Stimulated activated naive CD4-positive, alpha-beta T cell treated with Interleukin-2 at 50 U/mL for 16 hours (primary cell): Measurements from ENCODE around the gene NXPE1.
"Not testable (repeated sequence)": the region's sequence is repeated elsewhere in the genome, so short reads cannot be mapped to it uniquely, and the experiment has no call there.

Experiments
- DNase-seq: peaks from one replicate; lab custom pipeline; 2025; lab: John Stamatoyannopoulos, UW

The NXPE1 gene

GRCh38 chr11:114559425-114560310, at the start of gene NXPE1:
Gene NXPE1 (minus strand): TSS chr11:114559881. CDS start chr11:114551201, 8,680 bp downstream.
- no peak for DNase-seq

DNA sequence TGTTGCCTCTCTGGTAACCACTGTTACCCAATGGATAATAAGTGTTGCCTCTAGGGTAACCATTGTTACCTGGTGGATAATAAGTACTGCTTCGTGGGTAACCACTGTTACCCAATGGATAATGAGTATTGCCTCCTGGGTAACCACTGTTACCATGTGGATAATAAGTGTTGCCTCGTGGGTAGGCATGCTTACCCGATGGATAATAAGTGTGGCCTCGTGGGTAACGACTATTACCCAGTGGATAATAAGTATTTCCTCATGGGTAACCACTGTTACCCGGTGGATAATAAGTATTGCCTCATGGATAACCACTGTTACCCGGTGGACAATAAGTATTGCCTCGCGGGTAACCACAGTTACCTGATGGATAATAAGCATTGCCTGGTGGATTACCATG, 49.7 kb upstream of the NXPE1 start:
- DNase-seq, result no peak

GRCh38 chr11:114608605-114609004, 48.9 kb upstream of the NXPE1 start:
- not testable (repeated sequence) for DNase-seq

DNA sequence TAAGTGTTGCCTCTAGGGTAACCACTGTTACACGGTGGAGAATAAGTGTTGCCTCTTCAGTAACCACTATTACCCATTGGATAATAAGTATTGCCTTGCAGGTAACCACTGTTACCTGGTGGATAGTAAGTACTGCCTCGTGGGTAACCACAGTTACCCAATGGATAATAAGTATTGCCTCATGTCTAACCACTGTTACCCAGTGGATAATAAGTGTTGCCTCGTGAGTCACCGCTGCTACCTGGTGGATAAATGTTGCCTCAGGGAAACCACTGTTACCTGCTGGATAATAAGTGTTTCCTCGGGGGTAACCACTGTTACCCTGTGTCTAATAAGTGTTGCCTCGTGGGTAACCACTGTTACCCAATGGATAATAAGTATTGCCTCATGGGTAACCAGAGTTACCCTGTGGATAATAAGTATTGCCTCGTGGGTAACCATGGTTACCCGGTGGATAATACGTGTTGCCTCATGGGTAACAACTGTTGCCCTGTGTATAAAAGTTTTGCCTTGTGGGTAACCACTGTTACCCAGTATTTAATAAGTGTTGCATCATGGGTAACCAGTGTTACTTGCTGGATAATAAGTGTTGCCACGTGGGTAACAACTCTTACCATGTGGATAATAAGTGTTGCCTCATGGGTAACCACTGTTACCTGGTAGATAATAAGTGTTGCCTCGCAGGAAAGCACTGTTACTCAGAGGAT, 48.2 kb upstream of the NXPE1 start:
- DNase-seq, result no peak

DNA sequence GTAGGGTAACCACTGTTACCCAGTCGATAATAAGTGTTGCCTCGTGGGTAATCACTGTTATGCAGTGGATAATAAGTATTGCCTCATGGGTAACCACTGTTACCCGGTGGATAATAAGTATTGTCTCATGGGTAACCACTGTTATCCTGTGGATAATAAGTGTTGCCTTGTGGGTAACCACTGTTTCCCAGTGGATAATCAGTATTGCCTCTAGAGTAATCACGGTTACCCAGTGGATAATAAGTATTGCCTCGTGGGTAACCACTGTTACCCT, 47.1 kb upstream of the NXPE1 start:
- not testable (repeated sequence) for DNase-seq

GRCh38 chr11:114606003-114606801, 46.5 kb upstream of the NXPE1 start:
- no peak for DNase-seq

GRCh38 chr11:114605370-114605769, 45.7 kb upstream of the NXPE1 start:
- no peak for DNase-seq

- DNase-seq, result no peak
These were observed 45.2 kb upstream of the NXPE1 start for GRCh38 chr11:114604886-114605285.

- DNase-seq, result no peak
These were observed 44.6 kb upstream of the NXPE1 start for GRCh38 chr11:114604179-114604813.

- DNase-seq, result not testable (repeated sequence)
These were observed 43.5 kb upstream of the NXPE1 start for GRCh38 chr11:114603151-114603550.

- DNase-seq, result no peak
These were observed 38.8 kb upstream of the NXPE1 start for GRCh38 chr11:114598461-114598860.

- no peak for DNase-seq
These were observed 36.7 kb upstream of the NXPE1 start for GRCh38 chr11:114596175-114596919.

DNA sequence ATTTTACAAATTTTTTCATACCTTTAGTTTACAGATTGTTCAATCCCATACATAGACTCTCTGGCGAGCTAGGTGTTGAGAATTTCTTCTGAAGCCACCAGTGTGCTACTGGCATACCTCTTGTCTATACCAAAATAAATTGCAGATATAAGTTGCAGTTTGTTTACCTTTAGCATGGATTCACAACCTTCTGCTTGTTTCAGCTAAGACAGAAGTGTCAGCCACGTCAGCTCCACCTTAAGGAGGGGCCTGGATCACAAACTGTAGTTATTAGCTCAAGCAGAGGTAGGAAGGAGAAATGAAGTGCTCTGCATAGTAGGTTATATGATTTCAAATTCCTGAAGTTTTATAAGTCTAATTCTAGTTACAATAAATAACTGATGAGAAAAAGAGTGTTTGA, 35.9 kb upstream of the NXPE1 start, which contains the start of gene NXPE4:
Gene NXPE4 (minus strand): TSS at position 216 of the 400 bp plus-strand sequence. CDS start 1,027 bp downstream, outside the sequence.
- DNase-seq, result no peak

DNA sequence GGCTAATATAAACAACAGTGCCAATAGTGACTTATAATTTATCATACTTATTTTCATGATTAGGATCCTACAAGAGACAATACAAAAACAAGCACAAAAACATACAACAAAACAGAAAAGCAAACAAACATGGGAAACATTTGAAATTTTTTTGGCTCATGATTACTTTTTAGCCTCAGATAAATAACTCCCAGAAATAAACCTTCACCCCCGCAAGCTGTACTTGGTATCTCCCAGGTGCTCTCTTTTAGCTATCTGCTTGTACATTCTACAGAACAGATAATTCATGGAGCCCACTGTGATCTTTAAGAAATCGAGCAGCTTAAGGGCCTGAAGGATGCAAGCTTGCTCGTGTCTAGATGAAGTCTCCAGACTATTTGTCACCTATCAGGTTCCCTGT, 35.0 kb upstream of the NXPE1 start:
- DNase-seq, result no peak

DNA sequence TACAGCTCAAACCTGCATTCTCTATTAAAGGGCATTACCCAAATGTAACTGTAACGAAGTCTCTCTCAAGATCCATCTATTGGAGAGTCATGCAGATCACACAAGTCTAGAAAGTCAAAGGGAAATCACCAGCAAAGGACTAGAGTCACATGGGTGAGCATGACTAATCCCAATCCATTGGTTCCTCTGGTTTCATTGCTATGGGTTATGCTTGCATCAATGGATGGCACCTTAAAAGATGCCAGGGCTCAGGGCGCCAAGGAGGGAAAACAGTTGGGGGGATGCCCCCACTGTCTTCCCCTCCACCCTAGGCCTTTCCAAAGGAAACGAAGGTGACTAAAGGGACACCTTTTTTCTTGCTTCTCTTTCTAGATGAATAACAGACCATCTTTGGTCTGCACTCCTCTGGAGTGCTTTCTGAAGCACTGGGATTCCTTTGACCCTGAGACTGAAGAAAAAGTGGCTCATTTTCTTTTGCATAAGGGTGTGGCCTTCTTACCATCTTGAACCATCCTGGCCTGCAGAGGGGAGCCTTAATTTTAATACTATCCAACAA, 27.8 kb upstream of the NXPE1 start:
- no peak for DNase-seq

DNA sequence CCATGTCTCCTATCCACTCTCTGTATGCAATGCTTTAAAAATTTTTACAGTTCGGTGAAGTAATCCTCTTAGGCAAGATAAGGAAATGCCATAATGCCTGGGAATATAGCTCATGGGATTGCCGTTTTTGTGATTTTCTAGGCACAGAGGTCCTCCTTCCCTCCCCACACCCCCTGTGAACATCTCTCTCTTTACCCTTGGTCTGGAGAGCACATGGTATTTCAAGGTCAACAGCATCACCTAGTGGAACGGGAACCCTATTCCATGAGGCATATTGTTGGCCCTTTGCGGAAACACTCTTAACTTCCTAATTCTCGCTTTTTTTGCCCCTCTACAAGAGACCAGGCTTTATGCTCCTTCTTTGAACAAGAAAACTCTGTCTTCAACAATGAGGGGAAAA, 27.1 kb upstream of the NXPE1 start:
- no peak for DNase-seq

GRCh38 chr11:114571712-114572111, 12.0 kb upstream of the NXPE1 start:
- no peak for DNase-seq

- no peak for DNase-seq
These were observed 10.1 kb upstream of the NXPE1 start for GRCh38 chr11:114569801-114570200.

GRCh38 chr11:114566276-114566675, 6.6 kb upstream of the NXPE1 start:
- no peak for DNase-seq

- DNase-seq, result no peak
These were observed 5.2 kb upstream of the NXPE1 start for GRCh38 chr11:114564831-114565230.

- DNase-seq, result no peak
These were observed 3.4 kb upstream of the NXPE1 start for GRCh38 chr11:114563077-114563476.
